ENCODE data around the gene RPS15.
A peak's percentile ranks its signal among the peaks of the same experiment; 100 is the strongest.
"Not testable (repeated sequence)": the region's sequence is repeated elsewhere in the genome, so short reads cannot be mapped to it uniquely, and the experiment has no call there.

Gene RPS15

DNA sequence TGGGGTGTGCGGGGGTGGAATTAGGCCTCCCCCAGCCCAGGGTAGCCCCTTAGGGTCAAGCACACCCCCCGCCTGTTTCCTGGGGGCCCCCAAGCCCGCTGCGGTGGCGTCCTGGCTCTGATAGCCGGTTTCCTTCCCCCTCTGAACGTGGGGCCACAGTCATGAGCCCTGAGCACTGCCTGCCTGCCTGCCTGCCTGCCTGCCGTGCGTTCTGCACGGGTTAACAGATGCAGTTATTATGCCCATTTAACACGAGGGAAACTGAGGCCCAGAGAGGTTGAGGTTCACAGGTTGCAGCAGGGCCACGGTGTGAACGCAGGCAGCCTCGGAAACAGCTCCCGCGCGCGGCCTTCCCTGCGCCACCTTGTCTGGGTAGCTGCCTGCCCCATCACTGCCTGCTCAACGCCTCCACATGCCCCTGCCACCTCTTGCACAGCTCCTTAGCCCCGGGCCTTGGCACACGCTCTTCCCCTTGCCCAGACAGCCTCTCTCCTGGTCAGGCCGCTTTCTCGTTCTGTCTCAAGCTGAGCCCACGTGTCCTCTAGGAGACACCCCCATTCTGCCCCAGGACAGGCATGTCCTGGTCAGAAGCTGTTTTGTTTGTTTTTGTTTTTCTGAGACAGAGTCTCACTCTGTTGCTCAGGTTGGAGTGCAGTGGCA lies 35.7 kb upstream of the RPS15 start:
- DNase-seq (ENCODE audit: low spot score): no peak

DNA sequence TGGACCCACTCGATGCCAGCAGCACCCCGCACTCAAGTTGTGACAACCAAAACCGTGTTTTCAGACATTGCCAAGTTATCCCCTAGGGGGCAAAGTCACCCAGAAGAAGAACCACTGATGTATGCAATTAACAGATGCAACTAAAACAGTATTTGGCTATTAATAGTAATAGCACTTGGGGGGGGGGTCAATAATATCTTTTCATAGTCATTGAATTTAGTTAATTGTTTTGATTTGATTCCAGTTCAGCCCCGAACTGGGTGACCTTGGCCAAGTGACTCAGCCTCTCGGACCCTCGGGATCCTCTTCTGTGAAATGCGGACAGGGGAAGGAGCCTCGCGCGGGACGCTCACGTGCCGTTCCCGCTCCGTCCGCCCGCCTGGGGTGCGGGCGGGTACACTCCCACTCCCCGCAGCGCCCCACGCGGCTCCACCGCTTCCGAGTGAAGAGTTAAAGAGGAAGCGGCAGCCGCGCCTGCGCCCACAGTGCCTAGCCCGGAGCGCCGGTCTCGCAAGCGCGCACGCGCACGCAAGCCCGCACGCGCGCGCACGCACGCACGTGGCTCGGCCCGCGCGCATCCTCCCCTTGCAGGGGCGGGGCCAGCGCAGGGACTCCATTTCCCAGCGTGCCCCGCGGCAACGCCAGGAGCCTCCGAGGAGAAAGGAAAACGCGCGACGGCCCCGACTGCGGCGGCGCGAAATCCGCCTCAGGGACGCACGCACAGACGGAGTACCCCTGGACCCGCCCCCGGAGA lies 31.2 kb upstream of the RPS15 start:
- DNase-seq (ENCODE audit: low spot score): peak; percentile 99

DNA sequence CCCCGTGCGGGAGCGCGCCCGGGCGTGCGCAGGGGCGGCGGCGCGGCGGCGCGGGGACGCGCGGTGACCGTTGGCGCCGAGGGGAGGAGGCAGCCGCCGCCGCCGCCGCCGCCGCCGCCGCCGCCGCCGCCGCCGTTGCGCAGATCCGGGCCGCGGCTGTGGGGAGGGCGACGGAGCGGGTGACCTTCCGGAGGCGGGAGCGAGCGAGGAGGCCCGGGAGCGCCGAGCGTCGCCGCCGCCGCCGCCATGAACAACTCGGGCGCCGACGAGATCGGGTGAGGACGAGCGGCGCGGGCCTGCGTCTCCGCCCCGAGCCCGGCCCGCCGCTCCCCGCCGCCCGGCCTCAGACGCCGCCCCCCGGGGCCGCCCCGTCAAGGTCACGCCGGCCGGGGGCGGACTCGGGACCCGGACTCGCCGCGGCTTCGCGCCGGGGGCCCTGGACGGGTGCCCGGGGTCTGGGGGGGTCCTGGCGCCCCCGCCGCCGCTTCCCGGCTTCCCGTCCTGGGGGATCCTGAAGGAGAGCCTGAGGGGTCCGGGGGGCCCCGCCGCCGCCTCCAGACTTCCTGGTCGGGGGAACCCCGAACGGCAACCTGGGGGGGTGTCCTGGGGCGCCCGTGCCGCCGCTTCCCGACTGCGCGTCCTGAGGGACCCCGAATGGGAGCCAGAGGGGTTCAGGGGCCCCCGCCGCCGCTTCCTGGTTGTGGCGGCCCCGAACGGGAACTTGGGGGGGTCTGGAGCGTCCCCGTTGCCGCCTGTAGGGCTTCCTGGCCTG lies 30.5 kb upstream of the RPS15 start, which contains the start of gene DAZAP1:
TSS of gene DAZAP1 (plus strand) at position 59 of the 772 bp plus-strand sequence. CDS start at position 247, 188 bp downstream.
- DNase-seq (ENCODE audit: low spot score): no peak

DNA sequence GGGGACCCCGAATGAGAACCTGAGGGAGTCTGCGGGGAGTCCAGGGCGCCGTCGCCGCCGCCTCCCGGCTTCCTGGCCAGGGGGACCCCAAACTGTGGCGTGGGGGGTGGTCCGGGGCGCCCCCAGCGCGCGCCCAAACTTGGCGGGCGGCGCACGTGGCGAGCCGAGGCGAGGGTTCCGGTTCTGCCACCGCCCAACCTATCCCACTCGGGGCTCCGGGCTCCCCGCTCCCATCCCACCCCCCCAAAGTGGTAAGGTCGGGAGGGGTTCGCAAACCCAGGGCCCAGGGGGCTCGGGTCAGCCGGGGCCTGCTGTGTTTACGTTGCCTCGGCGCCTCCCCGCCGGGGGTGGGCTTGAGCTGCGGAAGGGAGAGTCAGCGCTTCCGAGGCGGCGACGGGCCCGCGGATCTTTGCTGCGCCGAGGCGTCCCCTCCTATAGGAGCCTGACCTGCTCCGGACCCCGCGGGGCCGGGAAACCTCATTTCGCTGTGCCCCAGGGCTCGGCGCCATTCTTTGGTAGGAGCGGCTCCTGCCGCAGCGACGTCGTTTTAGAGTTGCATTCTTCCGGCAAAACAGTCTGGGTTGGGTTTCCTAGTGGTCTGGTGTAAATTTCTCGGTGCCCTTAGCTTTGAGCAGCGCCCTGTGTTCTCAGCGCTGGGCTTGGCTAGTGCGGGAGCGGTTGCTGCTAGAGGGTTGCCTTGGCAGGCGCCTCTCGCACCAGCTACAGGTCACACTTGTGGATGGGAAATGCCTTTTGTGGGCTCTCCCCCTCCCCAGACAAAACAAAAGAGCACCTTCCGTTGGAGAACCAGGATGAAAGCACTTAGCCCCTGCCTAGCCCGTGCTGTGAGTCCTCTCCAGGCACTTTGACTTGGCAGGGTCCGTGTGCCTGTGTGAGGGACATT lies 29.6 kb upstream of the RPS15 start:
- peak; percentile 11 for DNase-seq (ENCODE audit: low spot score)

DNA sequence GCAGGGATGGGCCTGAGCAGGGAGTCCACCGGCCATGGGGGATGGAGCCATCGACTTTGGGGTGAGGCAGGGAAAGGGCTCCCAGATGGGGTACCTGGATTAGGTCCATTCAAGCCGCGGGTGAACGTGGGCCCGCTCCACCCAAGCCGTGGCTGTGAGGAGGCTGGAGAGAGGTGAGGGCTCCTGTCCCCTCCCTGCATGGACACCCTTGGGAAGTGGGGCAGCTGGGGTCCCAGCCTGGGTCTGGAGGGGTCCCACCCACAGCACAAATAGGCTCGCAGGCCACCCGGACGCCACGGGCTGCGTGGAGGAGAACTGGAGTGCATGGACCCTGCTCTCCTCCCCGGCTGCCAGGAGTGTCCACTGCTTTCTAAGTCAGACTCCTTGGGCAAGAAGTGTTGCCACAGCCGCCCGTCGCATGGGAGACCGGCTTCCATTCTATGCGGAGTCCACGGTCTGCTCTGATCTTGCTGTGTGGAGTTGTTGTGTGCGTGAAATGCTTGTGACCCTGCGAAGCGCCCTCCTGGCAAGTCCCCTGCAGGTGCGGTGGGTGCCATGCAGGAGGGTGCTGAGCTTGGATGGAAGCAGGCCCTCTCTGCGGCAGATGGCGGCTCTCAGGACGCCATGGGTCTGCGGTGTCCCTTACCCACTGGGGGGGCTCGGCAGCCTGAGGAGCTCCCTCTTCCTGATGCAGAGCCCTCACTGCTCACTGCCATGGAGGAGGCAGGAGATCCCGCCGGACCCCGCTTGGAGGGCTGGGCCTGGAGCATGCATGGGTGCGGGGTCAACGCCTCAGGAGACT lies 28.8 kb upstream of the RPS15 start:
- no peak for DNase-seq (ENCODE audit: low spot score)

DNA sequence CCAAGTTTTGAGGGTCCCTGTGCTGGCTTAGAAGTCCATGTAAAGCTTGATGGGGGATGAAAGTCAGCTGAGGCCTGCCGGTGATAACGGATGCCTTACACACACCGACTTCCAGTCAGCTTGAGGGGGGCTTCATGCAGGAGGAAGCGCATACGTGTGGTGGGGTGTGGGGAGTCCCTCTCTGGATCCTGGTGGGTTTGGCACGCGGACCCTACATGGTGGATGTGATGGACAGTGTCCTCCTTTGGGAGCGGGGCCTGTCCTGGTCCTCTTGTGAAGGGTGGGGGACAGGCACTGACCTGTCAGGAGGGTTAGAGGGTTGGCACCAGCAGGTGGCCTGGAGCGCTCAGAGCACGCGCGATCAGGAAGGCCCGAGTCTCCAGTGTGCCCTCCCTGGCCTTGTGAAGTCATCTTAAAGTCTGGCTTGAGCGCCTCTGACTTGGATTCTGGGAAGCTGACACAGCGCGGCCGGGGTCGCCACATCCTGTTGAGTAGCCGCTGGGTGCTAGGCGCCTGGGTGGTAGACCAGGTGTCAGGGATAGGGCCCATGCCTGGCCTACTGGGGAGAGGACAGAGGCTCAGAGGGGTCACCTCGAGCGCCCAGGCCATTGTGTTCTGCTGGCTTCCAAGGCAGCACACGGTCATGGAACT lies 27.9 kb upstream of the RPS15 start:
- no peak for DNase-seq (ENCODE audit: low spot score)

DNA sequence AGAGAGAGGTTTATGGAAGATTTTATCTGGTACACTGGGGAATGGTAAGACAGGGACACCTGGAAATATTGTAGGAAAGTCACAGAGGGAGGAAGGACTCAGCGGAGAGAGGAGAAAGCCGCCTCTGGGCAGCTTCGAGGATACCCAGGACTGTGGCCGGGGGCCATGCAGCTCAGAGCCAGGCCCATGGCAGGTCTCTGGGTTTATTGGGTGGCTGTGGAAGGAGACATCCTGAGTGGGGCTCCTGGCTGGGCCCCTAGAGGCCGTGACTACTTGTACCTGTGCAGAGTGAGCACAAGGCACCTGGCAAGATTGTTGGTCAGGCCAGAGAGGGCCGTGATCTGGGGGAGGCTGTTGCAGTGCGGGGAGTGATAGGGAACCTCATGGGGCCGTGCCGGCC lies 27.4 kb upstream of the RPS15 start:
- no peak for DNase-seq (ENCODE audit: low spot score)

DNA sequence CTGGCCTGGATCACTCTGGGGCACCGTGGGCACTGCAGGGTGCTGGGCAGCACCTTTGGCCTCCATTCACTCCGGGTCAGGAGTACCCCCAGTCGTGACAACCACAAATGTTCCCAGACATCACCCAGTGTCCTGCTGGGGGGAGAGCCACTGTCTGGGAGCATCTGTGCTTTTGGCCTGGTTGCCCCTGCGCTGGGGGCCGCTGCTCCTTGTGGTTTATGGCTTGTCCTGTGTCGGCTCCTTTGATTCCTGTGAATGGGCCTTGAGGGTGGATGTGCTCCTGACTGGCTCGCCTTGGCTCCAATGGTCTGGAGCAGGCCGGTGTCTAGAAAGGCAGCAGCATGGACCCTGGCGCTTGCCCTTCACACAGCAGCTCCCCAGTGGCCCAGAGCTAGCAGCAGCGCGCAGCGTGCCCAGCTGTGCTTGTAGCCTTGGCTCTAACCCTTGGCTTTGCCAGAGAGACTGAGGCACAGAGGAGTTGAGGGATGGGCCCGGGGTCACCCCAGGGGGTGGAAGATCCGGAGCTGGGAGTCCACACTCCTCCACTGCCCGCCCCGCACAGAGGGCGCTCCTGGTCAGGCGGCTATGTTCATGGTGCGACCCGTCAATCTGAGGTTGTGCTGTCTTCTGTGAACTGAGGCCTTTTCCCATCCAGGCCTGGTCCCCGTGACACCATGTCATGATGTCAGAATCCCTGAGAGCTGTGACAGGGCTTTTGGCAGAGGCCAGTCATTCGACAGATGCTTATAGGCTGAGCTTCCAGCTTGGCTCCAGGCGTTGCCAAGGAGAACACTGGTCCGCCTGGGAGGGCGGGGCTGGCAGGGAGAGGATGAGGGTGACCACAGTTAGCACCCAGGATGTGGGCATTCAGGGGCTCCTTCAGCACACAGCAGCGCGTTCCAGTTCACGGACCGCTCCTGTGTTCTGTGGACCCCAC lies 26.7 kb upstream of the RPS15 start:
- DNase-seq (ENCODE audit: low spot score): no peak

DNA sequence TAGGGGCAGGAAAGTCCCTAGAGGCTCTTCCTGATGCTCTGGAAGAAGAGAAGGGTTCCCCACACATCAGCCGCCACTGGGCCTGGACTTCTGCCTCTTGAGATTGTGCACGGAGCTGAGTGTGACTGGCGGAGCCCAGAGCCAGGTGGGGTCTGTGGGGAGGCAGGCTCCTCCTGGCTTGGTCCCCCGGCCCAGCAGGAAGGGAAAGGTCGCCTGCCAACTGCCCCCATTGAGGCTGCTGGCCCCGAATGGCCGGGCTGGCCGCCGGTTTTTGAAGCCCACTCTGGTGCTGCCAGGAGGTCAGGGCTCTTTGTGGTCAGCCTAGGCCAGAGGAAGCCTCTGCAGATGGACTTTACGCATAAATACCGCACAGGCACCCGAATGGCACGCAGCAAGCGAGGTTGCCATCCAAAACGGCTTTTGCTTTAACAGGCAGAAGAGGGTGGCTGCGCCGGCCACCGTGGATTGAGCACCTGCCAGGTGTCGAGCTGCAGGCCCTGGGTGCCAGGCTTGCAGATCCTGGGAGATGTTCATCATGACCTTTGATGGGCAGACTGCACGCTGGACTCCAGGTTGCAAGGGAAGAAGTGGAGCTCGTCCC lies 25.8 kb upstream of the RPS15 start:
- no peak for DNase-seq (ENCODE audit: low spot score)

DNA sequence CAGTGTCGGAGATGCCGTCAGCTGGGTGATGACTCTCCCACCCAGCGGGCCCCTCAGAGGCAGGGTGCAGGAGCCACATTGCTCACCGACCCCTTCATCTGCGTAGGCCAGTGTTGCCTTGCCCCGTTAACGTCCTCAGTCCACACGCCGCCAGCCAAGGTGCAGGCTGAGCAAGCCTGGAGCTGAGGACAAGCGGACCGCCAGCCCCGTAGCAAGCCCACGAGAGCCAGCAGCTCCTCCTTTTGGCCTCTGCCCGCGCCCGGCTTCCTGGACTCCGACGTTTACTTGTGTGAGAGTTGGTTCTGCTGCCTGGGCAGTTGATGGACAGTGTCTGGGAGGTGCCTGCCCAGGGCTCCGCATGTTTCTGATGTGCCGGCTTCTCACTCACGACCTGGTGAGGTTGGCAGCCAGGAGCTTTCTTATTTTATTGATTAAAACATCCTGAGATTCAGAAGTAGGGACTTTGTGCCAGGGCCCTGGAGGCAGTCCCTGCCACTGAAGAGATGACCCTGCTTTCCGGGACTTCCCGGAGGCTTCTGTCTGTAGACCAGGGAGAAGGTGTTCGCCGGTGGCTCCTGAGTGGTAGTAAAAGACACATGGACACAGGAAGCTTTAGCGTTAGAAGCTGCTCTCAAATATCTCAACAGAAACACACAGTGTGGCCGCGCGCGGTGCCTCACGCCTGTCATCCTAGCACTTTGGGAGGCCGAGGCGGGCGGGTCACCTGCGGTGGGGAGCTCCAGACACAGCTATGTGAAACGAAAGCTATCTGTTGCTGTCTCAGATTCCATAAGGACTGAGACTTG lies 25.0 kb upstream of the RPS15 start:
- DNase-seq (ENCODE audit: low spot score): no peak

DNA sequence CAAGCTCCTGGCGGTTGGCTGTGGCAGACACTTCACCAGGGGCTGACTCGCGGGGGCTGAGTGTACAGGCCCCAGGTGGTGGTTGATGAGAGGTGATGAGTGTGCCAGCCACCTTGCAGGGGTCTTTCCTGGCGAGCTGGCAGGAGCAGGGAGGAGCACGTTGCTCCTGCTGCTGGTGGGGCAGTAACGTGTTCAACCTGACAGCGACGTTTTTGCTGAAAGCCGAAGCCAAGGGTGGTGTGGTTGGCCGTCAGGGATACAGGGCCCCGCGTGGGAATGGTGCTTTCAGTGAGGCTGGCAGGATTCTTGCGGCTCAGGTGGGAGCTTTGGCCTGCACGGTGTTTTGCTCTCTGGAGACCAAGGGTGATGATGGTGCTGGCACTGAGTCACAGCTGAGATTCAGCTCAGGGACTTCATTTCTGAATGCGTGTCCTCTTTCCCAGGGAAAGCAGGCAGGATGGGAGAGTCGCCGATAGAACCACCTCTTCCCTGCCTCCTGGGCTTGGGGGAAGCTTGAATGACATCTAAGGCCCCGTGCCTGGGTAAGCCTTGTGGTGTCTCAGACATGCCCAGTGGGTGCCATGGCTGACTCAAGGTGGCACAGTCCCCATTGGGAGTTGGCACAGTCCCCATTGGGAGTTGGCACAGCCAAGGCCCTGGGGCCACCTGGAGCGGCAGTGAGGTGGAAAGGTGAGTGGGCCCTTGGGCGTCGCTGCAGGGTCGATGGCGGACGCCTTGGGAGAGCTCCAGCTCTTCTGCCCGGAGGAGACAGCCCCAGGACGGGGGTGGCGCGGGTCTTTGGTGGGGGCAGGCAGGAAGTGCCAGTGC lies 22.0 kb upstream of the RPS15 start:
- DNase-seq (ENCODE audit: low spot score): no peak

DNA sequence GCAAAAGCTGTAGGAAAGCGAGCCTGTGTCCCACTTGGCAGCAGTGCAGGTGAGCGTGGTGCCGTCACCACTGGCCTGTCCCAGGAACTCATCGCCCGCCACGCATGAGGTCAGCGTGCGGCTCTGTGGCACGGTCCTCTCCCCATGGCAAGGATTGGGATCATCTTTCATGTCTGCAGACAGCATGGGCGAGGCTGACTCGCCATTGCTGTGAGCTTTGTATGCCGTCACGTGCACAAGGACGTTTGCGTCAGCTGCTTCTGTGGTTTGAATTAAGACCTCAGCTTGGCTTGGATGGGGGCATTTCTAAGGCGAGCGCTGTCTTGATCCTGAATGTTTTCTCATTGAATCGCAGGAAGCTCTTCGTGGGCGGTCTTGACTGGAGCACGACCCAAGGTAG lies 21.1 kb upstream of the RPS15 start:
- no peak for DNase-seq (ENCODE audit: low spot score)

DNA sequence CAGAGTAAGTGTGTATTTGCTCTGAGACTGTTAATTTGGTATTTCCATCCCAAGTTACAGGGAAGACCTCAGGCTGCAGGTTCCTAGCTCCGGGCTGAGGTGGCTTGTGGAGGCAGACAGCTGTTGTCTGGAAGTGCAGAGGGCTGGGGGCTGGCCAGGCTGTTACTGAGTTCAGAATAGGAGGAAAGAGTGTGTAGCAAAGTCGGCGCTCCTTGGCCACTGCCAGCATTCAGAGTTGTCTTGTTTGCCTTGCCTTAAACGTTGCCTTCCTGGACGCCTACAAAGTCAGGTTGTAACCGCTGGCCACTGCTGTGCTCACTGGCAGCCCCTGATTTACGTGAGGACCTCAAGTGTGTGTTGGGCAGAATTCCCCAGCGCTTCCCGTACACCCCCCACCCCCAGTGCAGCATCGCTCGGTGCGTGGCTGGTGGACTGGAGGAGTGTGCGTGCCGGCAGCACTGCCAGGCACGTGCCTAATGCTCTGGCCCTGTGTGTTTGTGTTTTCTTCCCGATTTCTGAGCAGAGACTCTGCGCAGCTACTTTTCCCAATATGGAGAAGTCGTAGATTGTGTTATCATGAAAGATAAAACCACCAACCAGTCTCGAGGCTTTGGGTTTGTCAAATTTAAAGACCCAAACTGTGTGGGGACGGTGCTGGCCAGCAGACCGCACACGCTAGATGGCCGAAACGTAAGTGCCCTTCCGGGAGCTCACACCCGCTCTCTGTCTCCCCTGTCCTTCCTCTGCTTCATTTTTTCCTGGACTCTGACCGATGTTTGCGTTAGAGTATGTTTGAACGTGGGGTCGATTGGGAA lies 20.3 kb upstream of the RPS15 start:
- no peak for DNase-seq (ENCODE audit: low spot score)

DNA sequence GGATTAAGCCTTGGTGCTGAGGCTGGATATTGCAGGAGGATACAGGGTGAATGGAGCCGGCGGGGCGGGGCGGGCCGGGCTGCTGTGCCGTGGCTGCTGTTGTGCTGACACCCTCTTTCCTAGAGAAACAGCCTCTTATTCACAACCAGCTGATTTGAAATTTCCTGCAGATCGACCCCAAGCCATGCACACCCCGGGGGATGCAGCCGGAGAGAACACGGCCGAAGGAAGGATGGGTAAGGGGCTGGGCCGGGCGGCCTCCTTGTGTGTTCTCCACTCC lies 19.8 kb upstream of the RPS15 start:
- DNase-seq (ENCODE audit: low spot score): no peak

DNA sequence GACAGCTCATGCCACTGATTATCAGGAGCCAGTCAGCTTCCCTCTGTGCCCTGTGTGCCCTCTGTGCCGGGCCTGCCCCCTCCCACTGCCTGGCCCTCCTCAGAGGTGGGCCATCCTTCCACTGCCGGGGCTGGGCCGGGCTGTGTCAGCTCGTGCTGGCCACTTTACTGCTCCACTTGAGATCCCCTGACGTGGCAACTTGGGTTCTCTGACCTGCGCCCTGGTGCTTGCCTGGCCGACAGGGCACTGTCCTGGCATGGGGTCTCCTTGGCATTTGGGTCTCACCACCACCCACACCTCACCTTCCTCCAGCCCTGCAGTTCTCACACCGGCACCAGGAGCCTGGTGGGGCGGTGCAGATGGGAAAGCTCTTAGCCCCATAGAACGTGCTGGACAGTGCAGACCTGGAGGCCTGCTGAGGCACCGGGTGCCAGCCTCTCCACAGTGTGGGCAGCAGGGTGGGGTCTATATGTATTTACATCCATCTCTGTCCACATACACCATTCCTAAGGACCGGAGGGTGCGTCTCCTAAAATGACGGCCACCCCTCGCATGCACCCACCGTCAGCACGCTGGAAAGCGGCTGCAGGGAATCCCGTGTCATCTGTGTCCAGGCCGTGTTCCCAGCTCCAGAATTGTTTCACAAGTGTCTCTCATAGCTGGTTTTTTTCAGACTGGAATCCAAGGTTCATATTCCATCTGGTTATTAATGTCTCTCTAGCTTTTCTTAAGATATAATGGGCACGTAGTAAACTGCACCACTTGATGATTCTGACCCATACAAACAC lies 19.1 kb upstream of the RPS15 start:
- no peak for DNase-seq (ENCODE audit: low spot score)

DNA sequence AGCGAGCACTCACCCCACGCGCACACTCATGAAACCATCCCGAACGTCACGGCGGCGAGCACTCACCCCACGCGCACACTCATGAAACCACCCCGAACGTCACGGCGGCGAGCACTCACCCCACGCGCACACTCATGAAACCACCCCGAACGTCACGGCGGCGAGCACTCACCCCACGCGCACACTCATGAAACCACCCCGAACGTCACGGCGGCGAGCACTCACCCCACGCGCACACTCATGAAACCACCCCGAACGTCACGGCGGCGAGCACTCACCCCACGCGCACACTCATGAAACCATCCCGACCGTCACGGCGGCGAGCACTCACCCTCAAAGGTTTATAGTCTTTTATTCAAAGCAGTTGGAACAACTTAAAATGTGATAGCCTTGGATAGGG lies 18.1 kb upstream of the RPS15 start:
- not testable (repeated sequence) for DNase-seq (ENCODE audit: low spot score)
